HG03520 (cell line): ENCODE measurements around the gene MAPK13.
"Not testable (repeated sequence)": the region's sequence is repeated elsewhere in the genome, so short reads cannot be mapped to it uniquely, and the experiment has no call there.

Experiments
- ATAC-seq: cut with Tn5 transposase; IDR thresholded peaks from one replicate; pipeline ENCODE4 v1.9.1; 2021; ENCODE audit warnings: mild to moderate bottlenecking, moderate library complexity; ENCODE audit not compliant: unreplicated experiment

MAPK13 gene

GRCh38 chr6:36114798-36115408, 15.4 kb upstream of the MAPK13 start:
- ATAC-seq = no peak

GRCh38 chr6:36115412-36115811, 14.9 kb upstream of the MAPK13 start:
- ATAC-seq = no peak

GRCh38 chr6:36116066-36116864, 14.0 kb upstream of the MAPK13 start:
- no peak for ATAC-seq

GRCh38 chr6:36116943-36117342, 13.4 kb upstream of the MAPK13 start:
- no peak for ATAC-seq

GRCh38 chr6:36117658-36118549, 12.4 kb upstream of the MAPK13 start:
- no peak for ATAC-seq

- no peak for ATAC-seq
Measured at GRCh38 chr6:36118550-36119107, 11.7 kb upstream of the MAPK13 start.

GRCh38 chr6:36119209-36119608, 11.1 kb upstream of the MAPK13 start:
- ATAC-seq = no peak

- no peak for ATAC-seq
Measured at GRCh38 chr6:36120018-36120417, 10.3 kb upstream of the MAPK13 start.

- no peak for ATAC-seq
Measured at GRCh38 chr6:36120539-36120938, 9.8 kb upstream of the MAPK13 start.

GRCh38 chr6:36120979-36121786, 9.1 kb upstream of the MAPK13 start:
- ATAC-seq = no peak

GRCh38 chr6:36121787-36122494, 8.4 kb upstream of the MAPK13 start:
- ATAC-seq = no peak

- no peak for ATAC-seq
Measured at GRCh38 chr6:36122495-36123269, 7.6 kb upstream of the MAPK13 start.

- ATAC-seq = peak; percentile 54
Measured at GRCh38 chr6:36123270-36124139, 6.8 kb upstream of the MAPK13 start.

- ATAC-seq = not testable (repeated sequence)
Measured at GRCh38 chr6:36124346-36124745, 6.0 kb upstream of the MAPK13 start.

GRCh38 chr6:36124881-36125280, 5.4 kb upstream of the MAPK13 start:
- no peak for ATAC-seq

GRCh38 chr6:36125575-36125974, 4.7 kb upstream of the MAPK13 start:
- ATAC-seq = no peak

GRCh38 chr6:36126121-36126520, 4.2 kb upstream of the MAPK13 start:
- ATAC-seq = no peak
